ENCODE measurements around the gene PRDM16. TPM values are rescaled to one million over a fixed set of nuclear protein-coding genes. Genes with fewer than 3 reads are reported as not detected.

PRDM16 gene
- total RNA-seq, 1 experiment from 2014 or later: 1.6 TPM

- ATAC-seq: no peak
- no peaks in the 10 kb centered on the region for H3K4me1 Mint-ChIP-seq
- ChIA-PET CTCF (interaction anchor here (0.5 kb wide), 1 partner anchor 344 kb away, joined by 3 read pairs; no protein-coding TSS in a partner anchor), POLR2A (interaction anchor here (1.3 kb wide), 1 partner anchor 16 kb away, joined by 4 read pairs; no protein-coding TSS in a partner anchor)
- TF ChIP-seq ATF1 (CRISPR knock-in tag; IDR thresholded peaks at IDR 0.05) (no peak), CREB1 (CRISPR knock-in tag; IDR thresholded peaks at IDR 0.05) (no peak), ZNF219 (CRISPR knock-in tag; IDR thresholded peaks at IDR 0.05; ENCODE audit: borderline replicate concordance) (no peak), ZNF121 (CRISPR knock-in tag; IDR thresholded peaks at IDR 0.05) (no peak), FOXP1 (CRISPR knock-in tag; IDR thresholded peaks at IDR 0.05; ENCODE audit: borderline replicate concordance) (no peak), RORB (CRISPR knock-in tag; IDR thresholded peaks at IDR 0.05) (no peak), RELA (CRISPR knock-in tag; IDR thresholded peaks at IDR 0.05; ENCODE audit: borderline replicate concordance) (no peak), IRF2 (CRISPR knock-in tag; IDR thresholded peaks at IDR 0.05; ENCODE audit: borderline replicate concordance, low read depth) (no peak), CBFB (CRISPR knock-in tag; IDR thresholded peaks at IDR 0.05; ENCODE audit: low read depth) (no peak), ZNF416 (CRISPR knock-in tag; IDR thresholded peaks at IDR 0.05) (no peak), PREB (CRISPR knock-in tag; IDR thresholded peaks at IDR 0.05; ENCODE audit: borderline replicate concordance) (no peak), ATF3 (CRISPR knock-in tag; conservative IDR thresholded peaks at IDR 0.05) (no peak), CTCF (IDR thresholded peaks at IDR 0.05) (no peak), MYBL2 (CRISPR knock-in tag; IDR thresholded peaks at IDR 0.05) (no peak)
- TF ChIP-seq, protein P1, sequence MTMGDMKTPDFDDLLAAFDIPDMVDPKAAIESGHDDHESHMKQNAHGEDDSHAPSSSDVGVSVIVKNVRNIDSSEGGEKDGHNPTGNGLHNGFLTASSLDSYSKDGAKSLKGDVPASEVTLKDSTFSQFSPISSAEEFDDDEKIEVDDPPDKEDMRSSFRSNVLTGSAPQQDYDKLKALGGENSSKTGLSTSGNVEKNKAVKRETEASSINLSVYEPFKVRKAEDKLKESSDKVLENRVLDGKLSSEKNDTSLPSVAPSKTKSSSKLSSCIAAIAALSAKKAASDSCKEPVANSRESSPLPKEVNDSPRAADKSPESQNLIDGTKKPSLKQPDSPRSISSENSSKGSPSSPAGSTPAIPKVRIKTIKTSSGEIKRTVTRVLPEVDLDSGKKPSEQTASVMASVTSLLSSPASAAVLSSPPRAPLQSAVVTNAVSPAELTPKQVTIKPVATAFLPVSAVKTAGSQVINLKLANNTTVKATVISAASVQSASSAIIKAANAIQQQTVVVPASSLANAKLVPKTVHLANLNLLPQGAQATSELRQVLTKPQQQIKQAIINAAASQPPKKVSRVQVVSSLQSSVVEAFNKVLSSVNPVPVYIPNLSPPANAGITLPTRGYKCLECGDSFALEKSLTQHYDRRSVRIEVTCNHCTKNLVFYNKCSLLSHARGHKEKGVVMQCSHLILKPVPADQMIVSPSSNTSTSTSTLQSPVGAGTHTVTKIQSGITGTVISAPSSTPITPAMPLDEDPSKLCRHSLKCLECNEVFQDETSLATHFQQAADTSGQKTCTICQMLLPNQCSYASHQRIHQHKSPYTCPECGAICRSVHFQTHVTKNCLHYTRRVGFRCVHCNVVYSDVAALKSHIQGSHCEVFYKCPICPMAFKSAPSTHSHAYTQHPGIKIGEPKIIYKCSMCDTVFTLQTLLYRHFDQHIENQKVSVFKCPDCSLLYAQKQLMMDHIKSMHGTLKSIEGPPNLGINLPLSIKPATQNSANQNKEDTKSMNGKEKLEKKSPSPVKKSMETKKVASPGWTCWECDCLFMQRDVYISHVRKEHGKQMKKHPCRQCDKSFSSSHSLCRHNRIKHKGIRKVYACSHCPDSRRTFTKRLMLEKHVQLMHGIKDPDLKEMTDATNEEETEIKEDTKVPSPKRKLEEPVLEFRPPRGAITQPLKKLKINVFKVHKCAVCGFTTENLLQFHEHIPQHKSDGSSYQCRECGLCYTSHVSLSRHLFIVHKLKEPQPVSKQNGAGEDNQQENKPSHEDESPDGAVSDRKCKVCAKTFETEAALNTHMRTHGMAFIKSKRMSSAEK (CRISPR knock-in tag; IDR thresholded peaks at IDR 0.05; ENCODE audit: borderline replicate concordance): no peak
- TF ChIP-seq, protein P2, sequence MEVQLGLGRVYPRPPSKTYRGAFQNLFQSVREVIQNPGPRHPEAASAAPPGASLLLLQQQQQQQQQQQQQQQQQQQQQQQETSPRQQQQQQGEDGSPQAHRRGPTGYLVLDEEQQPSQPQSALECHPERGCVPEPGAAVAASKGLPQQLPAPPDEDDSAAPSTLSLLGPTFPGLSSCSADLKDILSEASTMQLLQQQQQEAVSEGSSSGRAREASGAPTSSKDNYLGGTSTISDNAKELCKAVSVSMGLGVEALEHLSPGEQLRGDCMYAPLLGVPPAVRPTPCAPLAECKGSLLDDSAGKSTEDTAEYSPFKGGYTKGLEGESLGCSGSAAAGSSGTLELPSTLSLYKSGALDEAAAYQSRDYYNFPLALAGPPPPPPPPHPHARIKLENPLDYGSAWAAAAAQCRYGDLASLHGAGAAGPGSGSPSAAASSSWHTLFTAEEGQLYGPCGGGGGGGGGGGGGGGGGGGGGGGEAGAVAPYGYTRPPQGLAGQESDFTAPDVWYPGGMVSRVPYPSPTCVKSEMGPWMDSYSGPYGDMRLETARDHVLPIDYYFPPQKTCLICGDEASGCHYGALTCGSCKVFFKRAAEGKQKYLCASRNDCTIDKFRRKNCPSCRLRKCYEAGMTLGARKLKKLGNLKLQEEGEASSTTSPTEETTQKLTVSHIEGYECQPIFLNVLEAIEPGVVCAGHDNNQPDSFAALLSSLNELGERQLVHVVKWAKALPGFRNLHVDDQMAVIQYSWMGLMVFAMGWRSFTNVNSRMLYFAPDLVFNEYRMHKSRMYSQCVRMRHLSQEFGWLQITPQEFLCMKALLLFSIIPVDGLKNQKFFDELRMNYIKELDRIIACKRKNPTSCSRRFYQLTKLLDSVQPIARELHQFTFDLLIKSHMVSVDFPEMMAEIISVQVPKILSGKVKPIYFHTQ (CRISPR knock-in tag; IDR thresholded peaks at IDR 0.05): no peak
- TF ChIP-seq, protein P3, sequence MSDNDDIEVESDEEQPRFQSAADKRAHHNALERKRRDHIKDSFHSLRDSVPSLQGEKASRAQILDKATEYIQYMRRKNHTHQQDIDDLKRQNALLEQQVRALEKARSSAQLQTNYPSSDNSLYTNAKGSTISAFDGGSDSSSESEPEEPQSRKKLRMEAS (CRISPR knock-in tag; IDR thresholded peaks at IDR 0.05): no peak
- TF ChIP-seq, protein P4, sequence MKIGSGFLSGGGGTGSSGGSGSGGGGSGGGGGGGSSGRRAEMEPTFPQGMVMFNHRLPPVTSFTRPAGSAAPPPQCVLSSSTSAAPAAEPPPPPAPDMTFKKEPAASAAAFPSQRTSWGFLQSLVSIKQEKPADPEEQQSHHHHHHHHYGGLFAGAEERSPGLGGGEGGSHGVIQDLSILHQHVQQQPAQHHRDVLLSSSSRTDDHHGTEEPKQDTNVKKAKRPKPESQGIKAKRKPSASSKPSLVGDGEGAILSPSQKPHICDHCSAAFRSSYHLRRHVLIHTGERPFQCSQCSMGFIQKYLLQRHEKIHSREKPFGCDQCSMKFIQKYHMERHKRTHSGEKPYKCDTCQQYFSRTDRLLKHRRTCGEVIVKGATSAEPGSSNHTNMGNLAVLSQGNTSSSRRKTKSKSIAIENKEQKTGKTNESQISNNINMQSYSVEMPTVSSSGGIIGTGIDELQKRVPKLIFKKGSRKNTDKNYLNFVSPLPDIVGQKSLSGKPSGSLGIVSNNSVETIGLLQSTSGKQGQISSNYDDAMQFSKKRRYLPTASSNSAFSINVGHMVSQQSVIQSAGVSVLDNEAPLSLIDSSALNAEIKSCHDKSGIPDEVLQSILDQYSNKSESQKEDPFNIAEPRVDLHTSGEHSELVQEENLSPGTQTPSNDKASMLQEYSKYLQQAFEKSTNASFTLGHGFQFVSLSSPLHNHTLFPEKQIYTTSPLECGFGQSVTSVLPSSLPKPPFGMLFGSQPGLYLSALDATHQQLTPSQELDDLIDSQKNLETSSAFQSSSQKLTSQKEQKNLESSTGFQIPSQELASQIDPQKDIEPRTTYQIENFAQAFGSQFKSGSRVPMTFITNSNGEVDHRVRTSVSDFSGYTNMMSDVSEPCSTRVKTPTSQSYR (CRISPR knock-in tag; IDR thresholded peaks at IDR 0.05): no peak
- no peak overlapping the region for H3K27ac Mint-ChIP-seq
- no peaks in the 10 kb centered on the region for H3K9me3 Mint-ChIP-seq
- H3K27me3 Mint-ChIP-seq (ENCODE audit: low read depth): no peaks in the 10 kb centered on the region; the same call in 1 of the 2 replicates
- H3K4me3 Mint-ChIP-seq: no peak overlapping the region
- H3K36me3 Mint-ChIP-seq: no peaks in the 10 kb centered on the region
- no peak for DNase-seq (ENCODE audit: low spot score)
Measured at GRCh38 chr1:3169665-3170356, 100.8 kb downstream of the PRDM16 start.
